GM18517 (cell line): ENCODE data around the gene SPDYE2B.
"Not testable (repeated sequence)": the region's sequence is repeated elsewhere in the genome, so short reads cannot be mapped to it uniquely, and the experiment has no call there.

Experiments
- ATAC-seq: cut with Tn5 transposase; IDR thresholded peaks from one replicate; pipeline ENCODE4 v1.9.1; 2021; ENCODE audit warnings: mild to moderate bottlenecking, moderate library complexity; ENCODE audit not compliant: unreplicated experiment

SPDYE2B gene

GRCh38 chr7:102638848-102639247 lies 11.3 kb upstream of the SPDYE2B start:
- ATAC-seq, result not testable (repeated sequence)

- not testable (repeated sequence) for ATAC-seq
Measured at GRCh38 chr7:102642691-102643090, 7.4 kb upstream of the SPDYE2B start, which contains the start of gene UPK3BL1. Gene UPK3BL1 (minus strand): TSS chr7:102642791. CDS start chr7:102642741, 50 bp downstream.

- ATAC-seq, result not testable (repeated sequence)
Measured at GRCh38 chr7:102643404-102643803, 6.7 kb upstream of the SPDYE2B start.

GRCh38 chr7:102647813-102648212 lies 2.3 kb upstream of the SPDYE2B start:
- ATAC-seq, result not testable (repeated sequence)

- ATAC-seq, result not testable (repeated sequence)
Measured at GRCh38 chr7:102664765-102665164, 14.6 kb downstream of the SPDYE2B start.

GRCh38 chr7:102666850-102667249 lies 16.7 kb downstream of the SPDYE2B start:
- ATAC-seq, result not testable (repeated sequence)

GRCh38 chr7:102667523-102667922 lies 17.4 kb downstream of the SPDYE2B start:
- not testable (repeated sequence) for ATAC-seq

GRCh38 chr7:102671166-102671955 lies 21.2 kb downstream of the SPDYE2B start, which contains the start of gene POLR2J2:
Gene POLR2J2 (minus strand): TSS chr7:102671663. CDS start chr7:102671601, 62 bp downstream.
- peak; percentile 77 for ATAC-seq

- ATAC-seq, result peak; percentile 35
Measured at GRCh38 chr7:102671956-102672307, 21.8 kb downstream of the SPDYE2B start.

- not testable (repeated sequence) for ATAC-seq
Measured at GRCh38 chr7:102673447-102674067, 23.4 kb downstream of the SPDYE2B start.

GRCh38 chr7:102675545-102675944 lies 25.4 kb downstream of the SPDYE2B start:
- ATAC-seq, result not testable (repeated sequence)

- ATAC-seq, result not testable (repeated sequence)
Measured at GRCh38 chr7:102680780-102681179, 30.7 kb downstream of the SPDYE2B start.

GRCh38 chr7:102682560-102682959 lies 32.4 kb downstream of the SPDYE2B start:
- not testable (repeated sequence) for ATAC-seq

GRCh38 chr7:102688299-102689036 lies 38.3 kb downstream of the SPDYE2B start:
- ATAC-seq, result peak; percentile 62

- ATAC-seq, result peak; percentile 42
Measured at GRCh38 chr7:102689436-102690282, 39.5 kb downstream of the SPDYE2B start.

- ATAC-seq, result not testable (repeated sequence)
Measured at GRCh38 chr7:102690602-102691001, 40.5 kb downstream of the SPDYE2B start.

- not testable (repeated sequence) for ATAC-seq
Measured at GRCh38 chr7:102694008-102694407, 43.9 kb downstream of the SPDYE2B start.

GRCh38 chr7:102695033-102695552 lies 45.0 kb downstream of the SPDYE2B start:
- ATAC-seq, result peak; percentile 86

GRCh38 chr7:102696009-102696408 lies 45.9 kb downstream of the SPDYE2B start:
- ATAC-seq, result not testable (repeated sequence)
